ENCODE results near the gene C20orf144.
A peak's percentile ranks its signal among the peaks of the same experiment; 100 is the strongest.

C20orf144 gene

DNA sequence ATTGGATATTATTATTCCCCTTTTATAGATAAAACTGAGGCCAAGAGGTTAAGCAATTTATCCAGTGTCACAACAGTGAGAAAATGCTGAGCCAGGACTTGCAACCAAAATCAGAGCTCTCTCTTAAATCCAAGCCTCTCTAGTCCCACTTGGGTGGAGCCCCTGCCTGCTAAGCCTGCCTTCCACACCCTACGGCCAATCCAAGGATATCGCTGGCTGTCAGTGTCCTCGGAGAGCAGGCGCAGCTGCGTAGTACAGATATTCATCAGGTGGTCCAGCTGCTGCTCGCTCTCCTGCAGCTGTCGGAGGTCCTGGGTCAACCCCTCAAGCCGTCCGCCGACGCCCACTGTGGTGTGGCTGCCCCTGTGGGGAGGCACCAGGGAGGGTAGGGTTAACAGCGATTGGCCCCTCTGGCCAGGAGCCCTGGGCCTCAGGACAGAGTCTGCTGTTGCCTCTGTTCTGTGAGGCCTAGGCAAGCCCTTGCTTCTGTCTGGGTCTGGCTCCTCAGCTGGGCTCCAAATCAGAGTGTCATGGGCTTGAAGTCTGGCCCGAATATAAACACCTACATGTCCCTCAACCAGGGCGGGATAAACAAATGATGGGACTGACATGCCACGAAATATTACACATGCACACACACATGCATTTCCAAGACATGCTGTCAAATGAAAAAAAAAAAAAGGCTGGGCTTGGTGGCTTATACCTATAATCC, 16.0 kb downstream of the C20orf144 start:
- DNase-seq = no peak

DNA sequence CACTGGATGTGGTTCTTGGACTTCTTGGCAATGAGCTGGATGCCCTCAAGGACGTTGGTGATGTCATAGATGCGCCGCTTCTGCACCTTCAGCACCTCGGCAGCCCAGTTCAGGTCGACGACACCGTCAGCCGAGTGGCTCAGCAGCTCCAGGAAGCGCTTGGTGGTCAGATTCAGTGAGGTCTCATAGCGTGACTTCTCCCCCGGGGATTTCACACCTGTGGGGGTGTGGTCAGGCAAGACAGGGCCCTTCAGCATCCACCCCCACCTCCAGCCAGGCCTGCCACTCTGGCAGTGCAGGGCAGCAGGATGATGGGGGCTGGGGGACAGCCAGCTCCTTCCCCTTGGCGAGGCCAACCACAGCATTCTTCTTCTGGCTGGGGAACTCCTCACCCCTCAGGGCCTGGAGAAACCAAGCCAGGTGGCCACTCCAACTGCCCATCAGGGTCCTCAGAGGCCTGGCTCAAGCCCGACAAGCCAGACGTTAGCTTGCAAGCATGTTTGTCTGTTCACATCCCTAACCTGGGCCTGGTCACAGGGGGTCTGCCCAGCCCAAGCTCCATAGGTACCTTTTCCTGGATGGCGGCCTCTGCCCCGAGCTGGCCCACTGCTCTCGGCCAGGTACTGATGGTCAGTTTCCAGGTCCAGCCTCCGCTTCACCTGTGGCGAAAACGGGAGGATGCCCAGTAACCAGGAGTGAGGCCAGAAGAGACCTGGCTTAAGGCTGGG, 17.8 kb downstream of the C20orf144 start:
- DNase-seq = no peak

DNA sequence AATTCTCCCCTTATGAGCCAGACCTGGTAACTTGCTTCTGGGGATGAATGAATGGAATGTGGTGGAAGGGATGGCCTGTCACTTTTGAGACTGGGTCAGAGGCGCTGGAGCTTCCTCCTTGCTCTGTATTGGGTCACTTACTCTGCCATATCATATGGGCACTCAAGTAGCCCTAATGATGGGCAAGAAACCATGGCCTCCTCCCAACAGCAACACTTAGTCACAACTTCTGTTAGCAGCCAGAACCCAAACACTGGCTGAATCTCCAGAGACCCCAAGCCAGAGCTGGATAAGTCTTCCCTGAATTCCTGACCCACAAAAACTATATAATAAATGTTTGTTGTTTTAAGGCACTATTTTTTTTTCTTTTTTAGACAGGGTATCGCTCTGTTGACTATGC, 18.6 kb downstream of the C20orf144 start:
- no peak for DNase-seq

DNA sequence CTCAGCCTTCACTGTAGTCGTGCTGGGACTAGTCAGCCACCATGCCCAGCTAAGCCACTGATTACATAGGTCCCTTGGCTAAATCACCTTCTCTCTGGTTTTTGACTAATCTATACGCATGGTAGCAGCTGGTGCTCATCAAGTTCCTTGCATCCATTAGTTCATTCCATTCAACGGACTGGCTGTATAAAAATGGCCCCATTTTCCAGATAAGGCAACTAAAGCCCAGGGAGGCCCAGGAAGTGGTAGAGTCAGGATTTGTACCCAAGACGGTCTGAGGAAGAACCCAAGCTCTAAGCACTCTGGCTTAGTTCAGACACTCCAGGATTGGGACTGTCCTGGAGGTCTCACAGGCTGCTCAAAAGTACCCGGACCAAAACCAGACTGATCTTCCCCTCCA, 19.2 kb downstream of the C20orf144 start:
- no peak for DNase-seq

DNA sequence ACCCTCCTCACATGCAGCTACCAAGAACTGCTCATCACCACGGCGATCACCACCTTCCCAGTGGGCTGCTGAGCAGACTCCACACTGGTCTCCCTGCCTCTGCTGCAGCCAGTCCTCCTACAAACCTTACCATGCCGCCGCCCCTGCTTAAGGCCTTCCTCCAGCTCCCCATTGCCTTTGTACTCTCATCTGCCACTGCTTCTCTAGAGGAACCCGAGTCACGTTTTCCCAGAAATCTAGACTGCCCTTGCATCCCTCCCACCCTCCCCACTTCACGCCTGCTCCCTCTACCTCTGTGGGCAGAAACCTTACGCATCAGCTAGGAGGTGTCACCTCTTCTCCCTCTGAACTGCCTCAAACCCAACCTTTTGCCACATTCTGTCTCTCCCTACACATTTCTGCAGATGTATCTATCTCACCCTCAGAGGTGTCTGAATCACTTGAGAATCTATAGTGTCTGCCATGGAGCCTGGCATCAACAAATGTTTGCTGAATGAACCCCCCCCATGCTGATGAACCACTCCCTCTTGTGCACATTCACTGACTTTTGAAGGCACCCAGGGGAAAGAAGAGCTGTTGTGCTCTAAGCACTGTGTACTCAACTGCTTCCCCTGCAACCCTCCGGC, 19.7 kb downstream of the C20orf144 start:
- DNase-seq = no peak

DNA sequence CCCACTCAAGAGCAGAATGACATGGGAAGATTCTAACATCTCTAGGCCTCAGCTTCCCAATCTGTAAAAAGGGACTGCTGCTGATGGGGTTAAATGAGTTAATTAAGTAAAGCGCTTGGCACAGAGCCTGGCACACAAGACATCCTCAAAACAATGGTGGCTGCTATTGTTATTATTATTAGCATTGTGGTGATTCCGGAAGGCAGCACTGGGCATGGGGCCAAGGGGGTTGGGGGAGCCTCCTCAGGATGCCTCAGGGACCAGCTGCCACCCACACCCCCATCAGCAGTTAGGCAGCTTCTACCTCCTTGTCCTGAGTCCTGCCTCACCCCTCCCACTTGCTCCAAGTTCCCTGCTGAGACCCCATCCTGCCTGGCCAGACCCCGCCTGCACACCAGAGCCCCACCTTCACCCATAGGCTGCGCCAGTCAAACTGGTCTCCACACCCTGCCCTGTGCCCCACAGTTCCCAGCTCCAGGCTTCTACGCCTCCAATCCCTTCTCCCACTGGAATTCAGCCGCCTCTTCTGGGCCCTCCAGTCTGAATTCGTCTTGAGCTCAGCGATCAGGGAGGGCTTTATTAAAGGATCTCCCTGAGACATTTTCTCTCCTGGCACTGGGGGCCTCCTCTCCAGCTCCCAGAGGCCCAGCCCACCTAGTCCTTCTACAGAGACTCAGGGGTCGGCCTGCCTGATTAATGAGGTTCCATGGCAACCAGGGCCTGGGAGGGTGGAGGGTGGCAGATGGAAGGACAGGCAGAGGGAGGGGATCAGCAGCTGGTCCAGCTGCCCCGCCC, 22.6 kb downstream of the C20orf144 start:
- DNase-seq = no peak

DNA sequence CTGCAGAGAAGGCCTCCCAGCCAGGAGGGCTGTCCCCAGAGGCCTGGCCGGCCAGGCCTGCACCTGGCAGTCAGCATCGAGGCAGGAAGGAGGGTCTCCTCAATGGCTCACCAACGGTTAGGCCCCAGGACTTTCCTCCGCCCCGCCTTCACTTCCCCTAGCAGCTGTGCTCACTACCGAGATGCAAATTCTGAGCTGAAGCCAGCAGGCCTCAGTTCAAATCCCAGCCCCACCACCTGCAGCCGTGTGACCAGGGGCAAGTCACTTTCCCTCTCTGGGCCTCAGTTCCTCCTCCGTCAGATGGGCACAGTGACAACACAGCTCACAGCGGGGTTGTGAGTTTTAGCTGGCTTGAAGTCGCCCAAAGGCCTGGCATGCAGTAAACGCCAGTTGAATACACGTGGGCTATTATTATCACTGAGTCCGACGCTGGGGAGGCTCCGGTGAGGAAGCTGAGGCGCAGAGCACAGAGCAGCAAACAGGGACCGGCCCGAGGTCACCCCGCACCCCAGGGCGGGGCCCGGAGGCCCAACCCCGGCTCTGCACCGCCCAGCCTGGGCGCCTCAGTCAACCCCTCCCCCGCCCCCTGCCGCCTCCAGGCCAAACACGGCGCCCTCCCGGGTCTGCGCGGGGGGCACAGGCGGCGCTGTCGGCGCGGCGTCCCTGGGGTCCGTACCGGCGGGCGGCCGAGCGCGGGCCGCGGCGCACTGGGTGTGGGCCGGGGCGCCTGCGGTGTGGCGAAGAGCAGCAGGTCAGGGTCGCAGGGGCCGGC, 23.4 kb downstream of the C20orf144 start:
- DNase-seq = no peak

DNA sequence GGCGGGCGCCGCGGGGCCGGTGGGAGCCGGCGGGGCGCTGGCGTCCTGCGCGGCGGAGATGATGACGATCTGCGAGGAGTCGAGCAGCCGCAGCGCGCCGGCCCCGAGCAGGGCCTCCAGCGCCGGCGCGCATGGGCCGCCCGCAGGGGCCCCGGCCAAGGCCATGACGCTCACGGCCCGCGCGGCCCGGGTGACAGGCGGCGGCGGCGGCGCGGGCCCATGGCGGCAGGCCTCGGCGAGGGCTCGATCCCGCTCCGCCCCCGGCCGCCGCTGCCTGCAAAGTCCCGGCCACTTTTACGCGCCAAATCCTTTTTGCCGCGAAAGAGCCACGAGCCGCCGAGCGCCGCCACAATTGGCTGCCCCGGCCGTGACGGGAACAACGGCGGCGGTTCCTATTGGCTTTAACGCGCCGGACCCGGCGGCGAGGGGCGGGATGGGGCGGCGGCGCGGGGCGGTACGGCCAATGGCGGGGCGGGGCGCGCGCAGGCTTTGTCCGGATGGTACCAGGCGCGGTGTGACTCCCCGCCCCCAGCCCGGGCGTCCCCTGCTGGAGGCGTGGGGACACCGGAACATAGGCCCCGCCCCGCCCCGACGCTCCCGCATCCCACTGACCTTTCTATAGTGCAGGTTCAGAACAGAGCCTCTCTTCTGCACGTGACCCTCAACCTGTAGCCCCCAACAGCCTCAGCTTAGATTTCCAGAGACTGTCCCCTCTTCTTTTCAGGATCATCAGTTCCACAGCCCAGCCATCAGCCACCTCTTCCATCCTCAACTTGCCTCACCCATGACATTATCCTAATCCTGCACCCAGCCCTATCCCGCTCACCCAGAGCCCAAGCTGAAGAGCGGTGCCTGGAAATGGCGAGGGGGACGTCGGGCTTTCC, 24.2 kb downstream of the C20orf144 start, which contains the start of gene E2F1:
Gene E2F1 (minus strand): TSS at position 286 of the 884 bp plus-strand sequence. CDS start 121 bp downstream, at position 165.
- DNase-seq = peak; percentile 92

DNA sequence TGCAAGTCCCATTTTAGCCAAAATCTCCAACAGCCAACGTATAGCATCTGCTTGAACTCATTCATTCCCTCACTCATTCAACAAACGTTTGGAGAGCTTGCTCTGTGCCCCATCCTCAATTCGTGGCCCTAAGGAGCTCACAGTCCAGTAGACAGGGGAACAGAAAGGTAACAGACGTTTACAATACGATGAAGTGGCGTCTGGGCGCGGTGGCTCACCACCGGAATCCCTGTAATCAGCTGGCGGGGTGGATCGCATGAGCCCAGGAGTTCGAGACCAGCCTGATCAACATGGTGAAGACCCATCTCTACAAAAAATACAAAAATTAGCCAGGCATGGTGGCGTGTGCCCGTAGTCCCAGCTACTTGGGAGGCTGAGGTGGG, 24.8 kb downstream of the C20orf144 start:
- no peak for DNase-seq

DNA sequence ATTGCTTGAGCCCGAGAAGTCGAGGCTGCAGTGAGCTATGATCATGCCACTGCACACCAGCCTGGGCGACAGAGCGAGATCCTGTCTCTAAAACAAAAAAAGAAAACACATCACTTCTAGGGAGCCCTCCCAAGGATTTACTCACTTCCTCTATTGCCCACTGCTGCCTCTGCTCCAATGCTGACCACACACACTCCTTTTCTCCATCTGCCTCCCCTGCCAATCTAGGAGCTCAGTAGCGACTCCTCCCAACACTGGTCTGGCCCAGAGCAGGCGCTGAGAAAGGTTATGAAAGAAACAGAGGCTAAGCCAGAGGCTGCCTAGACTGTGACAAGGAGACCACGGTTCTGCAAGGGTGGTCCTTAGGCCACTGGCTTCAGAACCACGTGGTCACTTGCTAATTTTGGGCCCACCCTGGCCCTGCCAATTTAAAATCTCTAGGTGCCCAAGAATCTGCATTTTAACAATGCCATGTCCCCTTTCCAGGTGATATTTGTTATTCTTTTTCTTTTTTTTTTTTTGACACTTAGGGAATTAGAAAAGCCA, 25.3 kb downstream of the C20orf144 start:
- DNase-seq = no peak

DNA sequence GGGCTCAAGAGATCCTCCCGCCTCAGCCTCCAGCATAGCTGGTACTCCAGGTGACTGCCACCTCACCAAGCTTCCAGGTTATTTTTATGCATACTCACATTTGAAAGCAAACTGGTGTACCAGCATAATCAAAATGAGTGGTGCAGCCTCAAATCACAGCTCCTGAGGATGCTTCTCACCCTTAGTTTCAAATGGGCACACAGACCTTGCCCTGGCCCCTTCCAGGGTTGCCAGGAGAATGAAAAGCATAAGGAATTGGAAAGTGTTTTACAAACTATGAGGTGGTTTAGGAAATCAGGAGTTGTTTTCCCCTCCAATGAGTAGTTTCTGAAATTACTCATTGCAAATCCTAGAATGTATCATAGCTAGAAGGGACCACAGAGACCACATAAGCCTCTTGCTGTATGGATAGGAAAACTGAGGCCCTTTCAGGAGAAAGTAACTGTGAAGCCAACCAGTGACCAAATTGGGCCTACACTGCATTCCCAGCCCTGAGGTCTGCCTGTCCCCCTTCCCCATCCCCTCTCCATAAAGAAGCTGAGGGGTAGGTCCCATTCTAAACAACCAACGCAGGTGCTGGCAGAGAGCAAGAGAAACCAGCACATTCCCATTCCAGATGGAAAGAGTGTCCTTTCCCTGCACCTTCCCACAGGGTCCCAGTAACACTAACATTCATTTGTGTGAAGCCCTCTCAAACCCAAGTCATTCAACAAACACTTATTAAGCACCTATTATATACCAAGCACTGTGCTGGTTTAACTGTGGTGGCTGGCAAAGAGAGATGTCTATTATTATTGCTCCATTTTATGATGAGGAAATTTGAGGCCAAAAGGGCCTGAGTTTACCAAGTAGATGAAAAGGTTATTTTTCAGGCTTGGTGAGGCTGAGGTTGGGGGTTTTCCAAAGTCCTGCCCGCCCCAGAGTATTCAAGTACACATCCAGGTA, 26.1 kb downstream of the C20orf144 start:
- DNase-seq = no peak

DNA sequence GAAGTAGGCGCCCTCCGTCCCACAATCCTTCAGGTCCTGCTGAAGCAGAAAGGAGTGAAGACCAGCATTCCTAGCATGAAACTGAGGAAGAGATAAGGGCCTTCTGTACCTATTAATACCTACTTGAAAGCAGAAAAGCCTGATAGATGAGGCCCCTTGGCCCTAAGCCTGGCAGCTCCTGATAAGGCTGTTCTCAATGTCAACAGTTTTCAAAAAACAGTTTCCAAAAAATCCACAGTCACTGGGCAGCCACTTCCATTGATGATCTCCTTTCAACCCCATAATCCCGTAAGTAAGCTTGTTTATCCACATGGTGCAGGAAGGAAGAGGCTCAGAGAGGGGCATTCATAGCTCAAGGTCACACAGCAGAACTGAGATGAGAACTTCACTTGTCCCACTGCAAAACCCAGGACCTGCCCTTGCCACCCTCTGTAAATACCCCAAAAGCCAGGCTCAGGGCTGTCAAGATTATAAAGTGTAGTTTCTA, 26.9 kb downstream of the C20orf144 start:
- DNase-seq = no peak

DNA sequence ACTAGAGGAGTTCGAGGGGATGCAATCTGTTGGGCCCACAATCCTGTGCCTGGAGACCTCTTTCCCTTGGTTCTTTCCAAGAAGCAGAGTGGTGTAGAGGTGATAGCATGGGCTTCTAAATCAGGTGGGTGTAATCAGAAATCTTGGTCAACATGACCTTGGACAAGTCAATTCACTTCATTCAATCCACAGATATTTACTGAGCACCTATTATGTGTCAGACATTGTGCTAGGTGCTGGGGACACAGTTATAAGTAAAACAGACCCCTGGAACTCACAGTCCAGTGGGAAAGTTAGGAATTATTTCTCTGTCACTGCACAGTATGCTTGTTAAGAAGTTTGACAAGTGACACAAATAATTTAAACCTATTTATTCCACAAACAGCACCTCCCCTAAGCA, 27.4 kb downstream of the C20orf144 start:
- DNase-seq = no peak

DNA sequence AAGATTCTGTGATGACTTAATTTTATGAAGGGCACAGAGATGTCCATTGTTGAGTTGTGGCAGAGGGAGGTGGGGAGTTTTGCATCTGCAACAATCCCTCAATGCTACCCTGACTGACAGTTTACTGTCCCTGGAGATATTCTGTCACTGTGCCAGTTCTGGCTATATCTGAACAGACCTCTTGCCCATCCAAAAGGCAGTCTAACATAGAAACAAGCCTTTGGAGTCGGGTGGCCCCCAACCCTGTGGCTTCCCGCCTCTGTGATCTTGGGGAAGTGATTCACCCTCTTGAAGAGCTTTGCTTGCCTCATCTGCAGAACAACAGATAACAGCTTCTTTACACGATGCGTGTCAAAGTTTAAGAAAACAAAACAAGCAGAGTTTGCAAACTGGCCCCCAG, 27.8 kb downstream of the C20orf144 start:
- peak; percentile 50 for DNase-seq

DNA sequence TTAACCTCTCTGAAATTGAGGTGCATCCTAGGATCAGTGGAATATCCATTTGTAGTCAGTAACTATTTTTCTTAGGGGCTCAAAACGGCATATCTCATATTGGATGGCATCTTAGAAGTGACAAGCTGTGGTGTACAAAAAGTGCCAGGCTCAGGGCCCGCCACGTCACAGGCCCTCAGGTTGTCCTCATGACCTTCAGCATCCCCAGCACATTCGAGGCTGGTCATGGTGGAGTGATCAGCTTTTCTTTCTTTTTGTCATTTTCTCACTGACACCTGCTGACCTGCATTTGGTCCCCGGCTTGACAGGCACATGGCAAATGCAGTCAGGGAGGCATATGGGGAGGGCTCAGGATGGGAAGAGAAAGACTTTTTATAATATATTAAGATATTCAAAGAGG, 31.2 kb downstream of the C20orf144 start:
- DNase-seq = no peak

DNA sequence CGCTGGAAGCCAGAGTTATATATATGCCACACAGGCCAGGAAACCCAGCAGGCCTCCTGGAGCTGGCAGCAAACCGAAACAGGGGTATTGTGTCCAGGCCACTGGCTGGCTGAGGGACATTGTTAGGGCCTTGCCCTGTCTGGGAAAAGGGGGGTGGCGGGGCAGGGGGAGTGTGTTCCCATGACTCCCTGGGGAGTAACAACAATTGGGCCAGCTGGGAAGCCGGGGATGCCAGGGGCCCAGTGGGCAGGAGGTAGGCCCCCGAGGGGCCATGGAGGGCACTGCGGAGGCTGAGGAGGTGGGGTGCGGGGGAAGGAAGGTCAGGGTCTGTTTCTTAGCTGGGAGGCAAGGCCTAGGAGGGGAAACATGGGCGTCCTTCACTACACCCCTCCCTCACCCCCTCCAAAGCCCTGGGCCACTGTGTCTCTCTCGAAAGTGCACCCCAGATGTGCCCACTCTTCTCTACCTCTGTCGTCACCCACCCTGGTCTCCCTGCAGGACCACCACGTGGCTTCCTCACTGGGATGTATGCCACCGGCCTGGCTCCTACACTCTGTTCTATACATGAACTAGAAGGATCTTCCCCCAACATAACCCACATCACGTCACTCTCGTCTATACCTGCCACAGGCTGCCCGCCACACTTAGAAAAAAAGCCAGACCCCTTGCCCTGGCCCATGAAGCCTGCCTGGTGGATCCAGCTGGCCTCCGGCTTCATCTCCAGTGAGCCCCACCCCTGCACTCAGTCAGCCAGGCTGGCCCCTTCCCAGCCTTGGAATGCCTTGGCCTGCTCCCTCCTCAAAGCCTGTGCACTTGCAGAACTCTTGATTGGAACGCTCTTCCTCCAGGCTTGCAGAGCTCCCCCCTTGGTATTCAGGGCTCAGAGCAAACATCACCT, 31.9 kb downstream of the C20orf144 start:
- no peak for DNase-seq

DNA sequence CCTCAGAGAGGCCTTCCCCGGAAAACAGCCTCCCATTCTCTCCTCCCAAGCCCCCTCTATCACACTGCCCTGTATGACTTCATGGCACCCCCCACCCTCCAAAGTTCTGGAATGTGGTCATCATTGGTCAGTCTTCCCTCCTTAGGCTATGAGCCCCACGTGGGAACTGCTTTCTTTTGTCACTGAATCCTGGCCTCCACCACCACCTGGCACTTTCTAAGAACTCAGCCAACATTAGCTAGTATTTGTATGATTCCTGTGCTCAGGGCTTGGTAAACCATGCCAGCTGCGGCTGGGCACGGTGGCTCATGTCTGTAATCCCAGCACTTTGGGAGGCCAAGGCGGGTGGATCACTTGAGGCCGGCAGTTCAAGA, 32.5 kb downstream of the C20orf144 start:
- no peak for DNase-seq

DNA sequence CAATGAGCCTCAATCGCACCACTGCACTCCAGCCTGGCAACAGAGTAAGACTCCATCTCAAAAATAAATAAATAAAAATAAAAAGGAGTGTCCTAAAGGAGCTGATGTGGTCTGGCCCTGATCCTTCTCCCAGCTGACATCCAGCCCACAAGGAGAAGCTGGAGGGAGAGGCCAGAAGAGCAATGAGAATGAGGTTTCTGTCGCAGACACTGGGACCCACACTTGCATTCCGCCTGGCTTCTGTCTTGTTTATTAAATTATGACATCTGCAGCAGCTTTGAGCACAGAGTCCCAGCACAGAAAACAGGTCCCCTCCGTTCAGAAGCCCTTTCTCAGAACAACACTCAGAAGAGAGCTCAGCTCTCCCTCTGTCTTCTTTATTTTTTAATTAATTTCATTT, 34.3 kb downstream of the C20orf144 start:
- DNase-seq = no peak

DNA sequence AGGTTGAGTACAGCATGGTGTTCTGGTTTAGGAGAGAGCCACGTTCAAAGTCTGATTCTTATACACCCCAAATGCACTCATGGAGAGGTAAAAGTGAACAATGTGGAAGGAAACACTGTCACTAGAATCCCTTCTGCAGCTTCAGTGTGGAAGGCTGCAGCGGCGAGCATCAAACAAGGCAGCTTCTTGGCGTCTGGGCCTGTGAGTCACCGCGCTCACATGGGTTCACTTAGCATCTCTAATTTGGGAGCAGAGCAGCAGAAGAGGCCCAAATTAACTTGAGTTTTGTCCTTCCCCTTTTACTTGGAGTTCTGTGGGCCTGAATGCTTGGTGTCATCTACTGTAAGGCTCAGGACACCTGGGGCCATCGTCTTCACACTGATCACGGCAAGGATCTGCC, 35.0 kb downstream of the C20orf144 start:
- no peak for DNase-seq
